Chondrocyte (in vitro differentiated cells): ENCODE results near the gene PCTP. TPM values are rescaled to one million over a fixed set of nuclear protein-coding genes. Genes with fewer than 3 reads are reported as not detected.

ENCODE experiments used
- DNase-seq: peaks from one replicate; pipeline ENCODE4 v3.0.0; 2021; ENCODE audit warnings: mixed read lengths, low spot score
- H3K27ac Mint-ChIP-seq: one replicate; pipeline ENCODE4 v1.8.0; 2021; ENCODE audit warnings: mild to moderate bottlenecking, moderate library complexity, mixed read lengths; ENCODE audit not compliant: unreplicated experiment
- H3K27me3 Mint-ChIP-seq: 2 replicates; pipeline ENCODE4 v1.8.0; 2021; ENCODE audit warnings: low read depth, mixed read lengths
- H3K36me3 Mint-ChIP-seq: 2 replicates; pipeline ENCODE4 v1.8.0; 2021; ENCODE audit warnings: low read depth, mixed read lengths
- H3K4me1 Mint-ChIP-seq: 2 replicates; pipeline ENCODE4 v1.8.0; 2021; ENCODE audit warnings: low read depth, mild to moderate bottlenecking, mixed read lengths
- H3K4me3 Mint-ChIP-seq: one replicate; pipeline ENCODE4 v1.8.0; 2021; ENCODE audit warnings: mild to moderate bottlenecking, moderate library complexity, mixed read lengths; ENCODE audit not compliant: unreplicated experiment
- H3K9me3 Mint-ChIP-seq: 2 replicates; pipeline ENCODE4 v1.8.0; 2021; ENCODE audit warnings: low read depth, mixed read lengths
- total RNA-seq: library from RNA; stranded (reverse); gene quantifications from 3 replicates; pipeline ENCODE4 v1.2.1, GENCODE V29; 2021
- TF ChIP-seq, protein P1 (sequence below): fragments of 200-600 bp; sonication (generic); IDR thresholded peaks from 2 replicates; pipeline ENCODE4 v1.5.0; 2021; ENCODE audit warnings: antibody characterized with exemption, mild to moderate bottlenecking, moderate library complexity

Gene PCTP
- total RNA-seq, 1 donor from 2014 or later: 8.8 TPM

DNA sequence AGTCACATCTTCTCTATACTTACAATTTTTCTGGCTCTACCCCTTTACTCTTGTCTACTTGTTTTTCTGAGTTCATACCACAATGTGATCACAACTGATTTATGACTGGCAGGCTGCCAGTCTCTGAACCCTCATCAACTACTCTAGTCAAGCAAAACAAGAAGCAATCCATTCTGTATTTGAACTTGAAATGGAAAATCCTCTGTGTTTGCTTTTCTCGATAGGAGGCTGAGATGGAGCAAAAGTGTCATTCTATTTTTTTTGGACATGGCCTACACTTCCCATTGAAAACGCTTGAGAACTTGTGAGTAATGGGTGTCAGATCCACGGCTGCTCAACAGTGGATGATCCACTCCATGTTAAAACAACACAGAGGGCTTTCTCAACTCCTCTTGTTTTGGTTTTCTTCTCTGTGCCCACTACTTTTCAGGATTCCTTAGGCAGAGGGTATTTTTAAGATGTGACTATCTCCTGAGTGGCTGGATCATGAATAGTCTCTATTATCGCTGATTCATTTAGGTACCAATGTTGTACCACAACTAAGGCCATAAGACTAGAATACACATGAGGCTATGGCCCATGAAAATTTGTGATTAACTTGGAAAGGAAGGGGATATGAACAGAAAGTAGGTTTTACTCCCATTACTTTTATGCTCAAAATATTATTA is 39.9 kb upstream of the PCTP start:
- Mint-ChIP-seq H3K9me3 (no peaks in the 10 kb centered on the region), H3K36me3 (no peaks in the 10 kb centered on the region), H3K27me3 (peaks cover 5% of the 10 kb centered on the region), H3K4me3 (no peak overlapping the region), H3K4me1 (peaks cover 12% of the 10 kb centered on the region), H3K27ac (no peak overlapping the region)
- DNase-seq: no peak
- TF ChIP-seq, protein P1, sequence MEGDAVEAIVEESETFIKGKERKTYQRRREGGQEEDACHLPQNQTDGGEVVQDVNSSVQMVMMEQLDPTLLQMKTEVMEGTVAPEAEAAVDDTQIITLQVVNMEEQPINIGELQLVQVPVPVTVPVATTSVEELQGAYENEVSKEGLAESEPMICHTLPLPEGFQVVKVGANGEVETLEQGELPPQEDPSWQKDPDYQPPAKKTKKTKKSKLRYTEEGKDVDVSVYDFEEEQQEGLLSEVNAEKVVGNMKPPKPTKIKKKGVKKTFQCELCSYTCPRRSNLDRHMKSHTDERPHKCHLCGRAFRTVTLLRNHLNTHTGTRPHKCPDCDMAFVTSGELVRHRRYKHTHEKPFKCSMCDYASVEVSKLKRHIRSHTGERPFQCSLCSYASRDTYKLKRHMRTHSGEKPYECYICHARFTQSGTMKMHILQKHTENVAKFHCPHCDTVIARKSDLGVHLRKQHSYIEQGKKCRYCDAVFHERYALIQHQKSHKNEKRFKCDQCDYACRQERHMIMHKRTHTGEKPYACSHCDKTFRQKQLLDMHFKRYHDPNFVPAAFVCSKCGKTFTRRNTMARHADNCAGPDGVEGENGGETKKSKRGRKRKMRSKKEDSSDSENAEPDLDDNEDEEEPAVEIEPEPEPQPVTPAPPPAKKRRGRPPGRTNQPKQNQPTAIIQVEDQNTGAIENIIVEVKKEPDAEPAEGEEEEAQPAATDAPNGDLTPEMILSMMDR: no peak

DNA sequence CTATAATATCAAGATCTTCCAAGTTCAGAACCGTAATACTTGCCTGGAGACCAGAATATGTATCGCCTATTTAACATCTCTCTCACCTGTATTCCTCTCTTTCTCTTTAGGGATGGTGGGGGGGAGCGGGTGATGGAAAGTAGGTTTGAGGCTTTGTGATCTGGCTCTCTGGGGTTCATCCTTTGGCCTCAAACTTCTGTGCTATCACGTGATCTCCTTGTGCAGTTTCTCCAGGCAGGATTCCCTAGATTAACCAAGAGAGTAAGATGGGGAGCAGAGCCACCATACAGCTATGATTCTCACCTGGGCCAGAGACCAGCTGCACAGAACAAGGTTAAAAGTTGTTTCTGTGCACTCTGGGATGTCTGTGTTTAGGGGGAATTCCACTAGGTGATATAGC is 33.4 kb upstream of the PCTP start:
- Mint-ChIP-seq H3K36me3 (peaks cover 3% of the 10 kb centered on the region), H3K4me1 (peaks cover 15% of the 10 kb centered on the region), H3K27me3 (no peaks in the 10 kb centered on the region), H3K9me3 (no peaks in the 10 kb centered on the region), H3K4me3 (no peak overlapping the region), H3K27ac (no peak overlapping the region)
- TF ChIP-seq, protein P1: no peak
- DNase-seq: no peak

DNA sequence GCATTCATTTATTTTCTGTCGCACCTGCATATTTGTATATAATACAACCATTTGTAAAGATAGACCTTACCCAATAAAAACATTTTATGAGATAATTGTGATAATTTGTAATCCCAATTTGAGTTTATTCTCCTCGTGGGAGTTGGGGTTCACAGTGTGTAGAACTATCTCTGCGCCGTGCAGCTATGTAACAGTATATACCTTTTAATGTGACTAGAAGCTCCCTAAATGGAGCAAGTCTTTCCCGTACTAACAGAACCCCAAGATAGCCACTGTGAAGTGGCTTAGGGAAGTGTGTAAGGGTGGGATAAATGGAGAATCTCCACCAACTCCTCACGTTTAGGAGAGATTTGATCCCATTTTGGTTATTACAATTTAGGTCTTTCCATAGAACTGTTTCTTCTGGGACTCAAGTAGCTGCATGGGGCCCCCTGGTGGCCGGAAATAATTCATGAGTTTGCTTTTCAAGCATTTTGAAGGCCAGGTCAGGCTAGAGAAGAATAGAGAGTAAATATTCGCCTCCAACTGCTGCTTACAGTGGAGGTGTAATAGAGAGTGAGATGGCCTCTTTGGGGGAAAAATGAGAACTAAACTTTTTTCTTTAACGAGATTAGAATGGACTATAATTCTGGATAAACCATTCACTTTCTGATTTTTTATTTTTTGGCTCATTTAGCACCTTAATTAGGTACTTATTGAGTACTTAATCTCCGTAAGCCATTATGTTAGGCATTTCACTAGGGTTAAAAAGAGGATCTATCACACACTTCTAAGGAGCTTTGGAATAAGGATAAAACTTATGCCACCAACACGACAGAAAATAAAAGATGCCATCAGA is 32.7 kb upstream of the PCTP start:
- Mint-ChIP-seq H3K4me1 (peaks cover 22% of the 10 kb centered on the region), H3K36me3 (peaks cover 3% of the 10 kb centered on the region), H3K27ac (no peak overlapping the region), H3K27me3 (no peaks in the 10 kb centered on the region), H3K4me3 (no peak overlapping the region), H3K9me3 (no peaks in the 10 kb centered on the region)
- TF ChIP-seq, protein P1: peak; percentile 90
- DNase-seq: no peak

DNA sequence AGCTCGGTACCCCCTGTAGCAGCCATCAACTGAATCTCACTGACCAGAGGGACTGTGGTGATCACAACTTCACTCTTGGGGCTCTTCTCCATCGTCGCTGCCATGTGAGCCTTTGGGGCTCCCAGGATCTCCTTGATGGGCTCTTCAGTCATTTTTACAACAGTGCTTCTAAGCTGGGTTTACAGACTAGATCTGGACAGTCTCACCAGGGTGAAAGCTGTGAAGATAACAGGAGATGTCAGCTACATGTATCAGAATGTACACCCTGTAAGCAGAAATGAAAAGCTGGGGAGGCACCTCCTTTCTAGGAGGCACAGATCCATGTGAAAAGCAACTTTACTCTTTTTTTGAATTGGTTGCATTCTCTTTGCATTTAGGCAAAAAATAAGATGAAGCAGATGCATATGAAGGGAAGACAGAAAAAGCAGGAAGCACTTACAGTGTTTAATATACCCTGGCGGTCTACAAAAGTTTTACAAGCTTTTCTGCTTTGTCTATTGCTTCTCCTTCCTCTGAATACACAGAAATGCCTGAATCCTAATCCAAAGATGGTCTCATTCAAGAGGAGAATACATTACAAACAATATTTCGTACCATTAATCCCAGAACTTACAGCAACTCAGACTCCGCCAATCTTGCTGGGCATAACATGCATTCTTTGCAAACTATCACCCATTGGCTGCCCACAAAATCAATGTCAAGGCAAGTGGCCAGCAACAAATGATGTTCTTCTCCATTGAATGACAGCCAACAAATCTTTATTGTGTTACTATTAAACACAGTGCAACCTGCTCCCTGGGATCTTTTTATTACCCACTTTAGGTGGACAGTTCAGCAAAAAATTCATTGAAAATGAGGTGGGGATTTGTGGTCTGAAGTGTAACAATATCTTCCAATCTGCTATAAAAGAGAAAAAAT is 29.7 kb upstream of the PCTP start:
- Mint-ChIP-seq H3K9me3 (no peaks in the 10 kb centered on the region), H3K36me3 (peaks cover 3% of the 10 kb centered on the region), H3K27me3 (no peaks in the 10 kb centered on the region), H3K4me3 (no peak overlapping the region), H3K27ac (no peak overlapping the region), H3K4me1 (peaks cover 53% of the 10 kb centered on the region)
- DNase-seq: no peak
- TF ChIP-seq, protein P1: no peak
